Thyroid gland (tissue), 4 donors: Measurements from ENCODE around the gene MTG2.

Experiments used
- CTCF ChIP-seq, 6 experiments: fragments of 200-600 bp in 3 of 6; fragments of 450-650 bp in 3 of 6; sonication (generic) in 3 of 6; IDR thresholded peaks; one replicate each; pipeline ENCODE4 v1.5.1; 2016 to 2019; ENCODE audit warnings: antibody characterized with exemption in 6 of 6, mild to moderate bottlenecking in 2 of 6, inconsistent platforms in 1 of 6, moderate library complexity in 1 of 6
- POLR2A ChIP-seq, 2 donors: fragments of 450-650 bp; IDR thresholded peaks; one replicate each; pipeline ENCODE4 v1.6.1; 2017; ENCODE audit warnings: antibody characterized with exemption in 2 of 2, mild to moderate bottlenecking in 2 of 2, moderate library complexity in 1 of 2

- TF ChIP-seq CTCF (IDR thresholded peaks at IDR 0.05) (no peak), POLR2A (IDR thresholded peaks at IDR 0.05) (no peak)
Measured at GRCh38 chr20:62219992-62220665, 37.3 kb downstream of the MTG2 start, which contains the start of gene HRH3.
